OCI-LY3 (cell line): ENCODE results near the gene CACNA2D3.

Experiments used
- H2AFZ ChIP-seq: fragments of 200-600, 300-600 bp; shearing (Covaris generic); 2 replicates; pipeline ENCODE4 v1.6.0; 2014; ENCODE audit warnings: antibody characterized with exemption, low read depth, low read length
- H3K27ac ChIP-seq: fragments of 200-600, 300-600 bp; sonication (generic); 2 replicates; pipeline ENCODE4 v1.5.1; 2014; ENCODE audit warnings: mild to moderate bottlenecking, low read length, moderate library complexity, mixed read lengths
- H3K27me3 ChIP-seq: fragments of 200-600, 300-600 bp; sonication (generic); 2 replicates; pipeline ENCODE4 v1.6.1; 2014; ENCODE audit warnings: low read depth, low read length, mixed read lengths
- H3K36me3 ChIP-seq: fragments of 200-600, 300-600 bp; sonication (generic); replicated peaks from 2 replicates; pipeline ENCODE3; 2014; ENCODE audit warnings: low read depth, low read length, mixed read lengths
- H3K4me1 ChIP-seq: fragments of 300-600, 200-600 bp; sonication (generic); 2 replicates; pipeline ENCODE4 v1.6.1; 2014; ENCODE audit warnings: low read length, mixed read lengths
- H3K4me2 ChIP-seq: fragments of 200-600, 300-600 bp; sonication (generic); 2 replicates; pipeline ENCODE4 v1.6.1; 2014; ENCODE audit warnings: low read length, mixed read lengths
- H3K4me3 ChIP-seq: fragments of 300-600, 200-600 bp; sonication (generic); 2 replicates; pipeline ENCODE4 v1.5.1; 2014; ENCODE audit warnings: antibody characterized with exemption, mild to moderate bottlenecking, low read length, moderate library complexity
- H3K79me2 ChIP-seq: fragments of 300-600, 200-600 bp; shearing (Covaris generic); 2 replicates; pipeline ENCODE4 v1.6.1; 2014; ENCODE audit warnings: mild to moderate bottlenecking, low read length, mixed read lengths
- H3K9ac ChIP-seq: fragments of 300-600, 200-600 bp; shearing (Covaris generic); 2 replicates; pipeline ENCODE4 v1.6.0; 2014; ENCODE audit warnings: mild to moderate bottlenecking, low read length, moderate library complexity
- H3K9me3 ChIP-seq: fragments of 200-600, 300-600 bp; shearing (Covaris generic); 2 replicates; pipeline ENCODE4 v1.6.1; 2014; ENCODE audit warnings: low read length, mixed read lengths; ENCODE audit not compliant: insufficient read depth
- H4K20me1 ChIP-seq: fragments of 200-600, 300-600 bp; sonication (generic); 2 replicates; pipeline ENCODE4 v1.6.1; 2016; ENCODE audit warnings: low read length, mixed read lengths; ENCODE audit not compliant: insufficient read depth
- EZH2phosphoT487 ChIP-seq: fragments of 200-600 bp; shearing (Covaris generic); IDR thresholded peaks from 2 replicates; pipeline ENCODE4 v1.6.1; 2018; ENCODE audit warnings: antibody characterized with exemption, mixed run types, low read depth
- TF ChIP-seq, protein P1 (sequence below): fragments of 200-600, 300-600 bp; sonication (generic); IDR thresholded peaks from 2 replicates; pipeline ENCODE4 v1.5.1; 2014; ENCODE audit warnings: antibody characterized with exemption, low read length, low read depth

CACNA2D3 gene

GRCh38 chr3:54192026-54192425 is 69.7 kb downstream of the CACNA2D3 start:
- Histone ChIP-seq H3K27me3 (peaks cover 31% of the 10 kb centered on the region), H4K20me1 (peaks cover 6% of the 10 kb centered on the region), H3K9ac (no peak overlapping the region), H3K79me2 (no peaks in the 10 kb centered on the region), H3K4me2 (no peak overlapping the region), H3K4me1 (no peaks in the 10 kb centered on the region), H2AFZ (no peak overlapping the region), H3K36me3 (no peaks in the 10 kb centered on the region), H3K4me3 (no peak overlapping the region), H3K9me3 (no peaks in the 10 kb centered on the region), H3K27ac (no peak overlapping the region)
- TF ChIP-seq, protein P1, sequence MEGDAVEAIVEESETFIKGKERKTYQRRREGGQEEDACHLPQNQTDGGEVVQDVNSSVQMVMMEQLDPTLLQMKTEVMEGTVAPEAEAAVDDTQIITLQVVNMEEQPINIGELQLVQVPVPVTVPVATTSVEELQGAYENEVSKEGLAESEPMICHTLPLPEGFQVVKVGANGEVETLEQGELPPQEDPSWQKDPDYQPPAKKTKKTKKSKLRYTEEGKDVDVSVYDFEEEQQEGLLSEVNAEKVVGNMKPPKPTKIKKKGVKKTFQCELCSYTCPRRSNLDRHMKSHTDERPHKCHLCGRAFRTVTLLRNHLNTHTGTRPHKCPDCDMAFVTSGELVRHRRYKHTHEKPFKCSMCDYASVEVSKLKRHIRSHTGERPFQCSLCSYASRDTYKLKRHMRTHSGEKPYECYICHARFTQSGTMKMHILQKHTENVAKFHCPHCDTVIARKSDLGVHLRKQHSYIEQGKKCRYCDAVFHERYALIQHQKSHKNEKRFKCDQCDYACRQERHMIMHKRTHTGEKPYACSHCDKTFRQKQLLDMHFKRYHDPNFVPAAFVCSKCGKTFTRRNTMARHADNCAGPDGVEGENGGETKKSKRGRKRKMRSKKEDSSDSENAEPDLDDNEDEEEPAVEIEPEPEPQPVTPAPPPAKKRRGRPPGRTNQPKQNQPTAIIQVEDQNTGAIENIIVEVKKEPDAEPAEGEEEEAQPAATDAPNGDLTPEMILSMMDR, result no peak
- no peak for TF ChIP-seq EZH2phosphoT487

DNA sequence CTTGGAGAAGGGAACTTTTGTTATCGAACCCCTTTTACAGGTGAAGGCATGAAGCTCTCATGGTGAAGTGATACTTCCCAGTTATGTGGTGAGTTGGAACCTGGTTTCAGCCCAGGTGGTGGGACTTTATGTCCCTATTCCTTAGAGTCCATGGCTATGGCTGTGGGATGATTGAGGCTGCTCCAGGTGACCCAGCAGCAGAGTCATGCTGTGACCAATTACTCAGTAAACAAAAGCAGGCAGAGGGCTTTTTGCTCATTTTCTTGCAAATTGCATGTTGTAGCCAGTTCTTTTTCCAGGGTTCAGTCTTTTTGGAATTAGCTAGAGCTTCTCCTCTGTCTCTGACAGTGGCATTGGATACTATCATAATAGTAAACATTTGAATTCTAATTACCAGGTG is 70.7 kb downstream of the CACNA2D3 start:
- no peak overlapping the region for H2AFZ ChIP-seq
- TF ChIP-seq, protein P1, result no peak
- TF ChIP-seq EZH2phosphoT487, result no peak
- no peaks in the 10 kb centered on the region for H3K9me3 ChIP-seq
- no peaks in the 10 kb centered on the region for H3K79me2 ChIP-seq
- no peak overlapping the region for H3K4me3 ChIP-seq
- no peak overlapping the region for H3K4me2 ChIP-seq
- no peaks in the 10 kb centered on the region for H3K4me1 ChIP-seq
- no peaks in the 10 kb centered on the region for H3K36me3 ChIP-seq
- no peak overlapping the region for H3K27ac ChIP-seq
- no peak overlapping the region for H3K9ac ChIP-seq
- no peaks in the 10 kb centered on the region for H4K20me1 ChIP-seq
- peaks cover 42% of the 10 kb centered on the region for H3K27me3 ChIP-seq

DNA sequence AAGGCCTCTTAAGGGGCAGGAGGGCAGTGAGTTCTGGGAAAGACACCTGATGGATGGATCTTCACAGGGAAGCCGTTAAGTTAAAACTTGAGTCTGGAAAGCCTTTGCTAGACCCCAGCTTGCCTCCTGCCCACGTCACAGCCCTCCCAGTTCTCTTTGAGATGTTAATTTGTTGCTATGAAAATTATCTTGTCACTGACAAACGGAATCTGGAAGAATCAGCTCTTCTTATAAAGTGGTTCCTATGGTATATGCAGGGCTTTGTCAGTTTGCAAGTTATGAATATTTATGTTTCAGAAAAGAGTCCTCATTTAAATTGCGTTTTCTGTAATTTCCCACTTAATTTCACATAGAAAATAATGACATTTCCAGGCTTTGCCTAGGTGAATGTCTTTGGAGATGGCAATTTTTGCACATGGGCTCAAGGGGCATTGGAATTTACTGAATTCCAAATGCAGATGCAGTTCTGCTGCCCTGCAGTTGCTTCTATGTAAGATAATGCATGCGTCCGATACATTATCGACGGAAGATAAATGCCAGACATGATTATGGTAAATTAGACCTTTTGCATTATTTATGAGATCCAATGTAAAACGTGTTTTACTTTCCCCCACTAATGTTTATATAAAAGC is 74.1 kb downstream of the CACNA2D3 start:
- no peak overlapping the region for H3K9ac ChIP-seq
- peaks cover 49% of the 10 kb centered on the region for H3K27me3 ChIP-seq
- H3K27ac ChIP-seq, result no peak overlapping the region
- no peaks in the 10 kb centered on the region for H3K79me2 ChIP-seq
- TF ChIP-seq, protein P1, result no peak
- no peak for TF ChIP-seq EZH2phosphoT487
- no peak overlapping the region for H2AFZ ChIP-seq
- no peaks in the 10 kb centered on the region for H3K36me3 ChIP-seq
- no peaks in the 10 kb centered on the region for H3K4me1 ChIP-seq
- no peak overlapping the region for H3K4me2 ChIP-seq
- no peaks in the 10 kb centered on the region for H4K20me1 ChIP-seq
- no peaks in the 10 kb centered on the region for H3K9me3 ChIP-seq
- no peak overlapping the region for H3K4me3 ChIP-seq

DNA sequence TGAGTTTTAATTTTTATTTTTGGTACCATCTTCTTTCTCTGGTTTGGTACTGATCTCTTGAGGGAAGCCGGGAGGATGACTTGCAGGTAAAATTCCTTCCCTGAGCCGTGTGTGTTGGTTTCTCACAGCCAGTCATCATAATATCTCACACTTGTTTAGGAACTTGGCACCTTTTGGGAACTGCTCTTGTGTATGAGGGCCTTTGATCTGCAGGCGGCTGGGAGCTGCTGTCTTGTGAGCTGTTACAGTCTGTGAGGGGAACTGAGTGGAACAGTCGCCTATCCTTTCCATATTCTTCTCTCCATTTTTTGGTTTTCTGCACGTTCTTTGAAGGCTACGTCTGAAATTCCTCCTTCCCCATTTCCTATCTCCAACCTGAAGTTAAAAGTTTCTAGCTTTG is 75.2 kb downstream of the CACNA2D3 start:
- Histone ChIP-seq H3K4me2 (no peak overlapping the region), H3K27ac (no peak overlapping the region), H3K9ac (no peak overlapping the region), H3K9me3 (no peaks in the 10 kb centered on the region), H4K20me1 (no peaks in the 10 kb centered on the region), H3K27me3 (peaks cover 52% of the 10 kb centered on the region), H3K79me2 (no peaks in the 10 kb centered on the region), H3K4me3 (no peak overlapping the region), H3K4me1 (no peaks in the 10 kb centered on the region), H2AFZ (no peak overlapping the region), H3K36me3 (no peaks in the 10 kb centered on the region)
- no peak for TF ChIP-seq EZH2phosphoT487
- TF ChIP-seq, protein P1, result no peak
